Activated T-cell treated with anti-CD3 and anti-CD28 coated beads, Interleukin-2, amount 50 U/mL, for 72 hours (primary cell): Measurements from ENCODE around the gene NDUFB1. TPM values are rescaled to one million over a fixed set of nuclear protein-coding genes. Genes with fewer than 3 reads are reported as not detected.

Experiments
- ATAC-seq, 2 donors: fragments of 150-1000 bp; cut with Tn5 transposase; replicated peaks in 1 of 2; 2 replicates each; pipeline ENCODE4 v1.10.0; 2021; ENCODE audit warnings: moderate library complexity in 2 of 2, mild to moderate bottlenecking in 1 of 2
- DNase-seq, 2 donors: peaks; one replicate each; pipeline ENCODE4 v3.0.0; 2021 to 2022; ENCODE audit warnings: mixed read lengths in 1 of 2
- H3K27ac Mint-ChIP-seq: one replicate; pipeline ENCODE4 v1.8.0; 2022; ENCODE audit warnings: mild to moderate bottlenecking, moderate library complexity, mixed read lengths
- H3K27me3 Mint-ChIP-seq: one replicate; pipeline ENCODE4 v1.8.0; 2022; ENCODE audit warnings: low read depth, mixed read lengths
- H3K36me3 Mint-ChIP-seq, 2 donors: one replicate each; pipeline ENCODE4 v1.8.0; 2022; ENCODE audit warnings: mixed read lengths in 2 of 2, mild to moderate bottlenecking in 1 of 2; ENCODE audit not compliant: insufficient read depth in 2 of 2
- H3K4me1 Mint-ChIP-seq: one replicate; pipeline ENCODE4 v1.8.0; 2022; ENCODE audit warnings: low read depth, mixed read lengths
- H3K4me3 Mint-ChIP-seq, 2 donors: one replicate each; pipeline ENCODE4 v1.8.0; 2022; ENCODE audit warnings: mild to moderate bottlenecking in 2 of 2, mixed read lengths in 2 of 2, moderate library complexity in 2 of 2
- H3K9me3 Mint-ChIP-seq, 2 donors: one replicate each; pipeline ENCODE4 v1.8.0; 2022; ENCODE audit warnings: mixed read lengths in 2 of 2
- total RNA-seq, 2 donors: library from RNA; stranded (reverse); gene quantifications; one replicate each; pipeline ENCODE4 v1.2.3, GENCODE V29; 2022

Gene NDUFB1
- total RNA-seq = 10 to 100 TPM; 73.7 to 76.1 TPM

- no peaks in the 10 kb centered on the region for H3K9me3 Mint-ChIP-seq
- ATAC-seq (peak; percentile 92 to 94), DNase-seq (peak; percentile 89 to 91)
- peak within 1 kb of the TSS; percentile 100 for H3K27ac Mint-ChIP-seq
- H3K27me3 Mint-ChIP-seq = no peaks in the 10 kb centered on the region
- peaks cover 4 to 13% of the 10 kb centered on the region in 2 donors for H3K36me3 Mint-ChIP-seq
- peak within 1 kb of the TSS; percentile 86 to 95 for H3K4me3 Mint-ChIP-seq
- H3K4me1 Mint-ChIP-seq = peaks cover 39% of the 10 kb centered on the region
Measured at GRCh38 chr14:92121670-92122350, at the start of gene NDUFB1, which contains the start of gene CPSF2. TSS of gene NDUFB1 (minus strand) at chr14:92121706. CDS start at chr14:92117637, 4,069 bp downstream. TSS of gene CPSF2 (plus strand) at chr14:92121969. CDS start at chr14:92130985, 9,016 bp downstream.

DNA sequence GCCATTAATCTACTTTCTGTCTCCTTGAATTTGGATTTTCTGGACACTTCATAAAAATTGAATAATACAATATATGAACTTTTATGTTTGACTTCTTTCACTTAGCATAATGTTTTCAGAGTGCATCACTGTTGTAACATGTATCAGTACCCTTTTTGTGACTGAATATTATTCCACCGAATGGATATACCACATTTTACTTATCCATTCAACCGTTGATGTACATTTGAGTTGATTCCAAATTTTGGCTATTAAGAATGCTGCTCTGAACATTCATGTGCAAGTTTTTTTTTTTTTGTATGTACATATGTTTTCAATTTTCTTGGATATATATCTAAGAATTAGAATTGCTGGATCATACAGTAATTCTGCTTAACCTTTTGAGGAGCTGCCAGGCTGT is 43.5 kb upstream of the NDUFB1 start:
- H3K4me1 Mint-ChIP-seq = no peaks in the 10 kb centered on the region
- H3K27me3 Mint-ChIP-seq = no peaks in the 10 kb centered on the region
- no peak overlapping the region for H3K4me3 Mint-ChIP-seq
- peaks cover 11 to 38% of the 10 kb centered on the region in 2 donors for H3K36me3 Mint-ChIP-seq
- no peak for ATAC-seq
- peaks cover 1 to 4% of the 10 kb centered on the region in 2 donors for H3K9me3 Mint-ChIP-seq
- no peak overlapping the region for H3K27ac Mint-ChIP-seq
- DNase-seq = no peak

DNA sequence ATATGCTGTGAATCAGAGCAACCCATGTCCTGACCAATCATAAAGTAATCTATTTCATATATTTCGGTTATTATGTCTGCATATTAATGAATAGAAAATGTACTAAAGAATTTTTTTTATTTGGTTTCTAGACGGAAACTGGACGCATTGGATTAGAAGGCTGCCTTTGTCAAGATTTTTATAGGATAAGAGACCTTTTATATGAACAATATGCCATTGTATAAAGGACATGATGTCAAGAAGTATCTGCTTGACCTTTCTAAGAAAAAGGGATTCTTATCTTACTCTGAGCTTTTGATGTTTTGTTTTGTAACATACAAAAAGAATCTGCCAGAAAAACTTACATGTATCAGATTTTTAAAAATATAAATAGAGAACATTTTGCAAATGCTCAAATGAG is 40.0 kb upstream of the NDUFB1 start:
- peaks cover 16 to 41% of the 10 kb centered on the region in 2 donors for H3K36me3 Mint-ChIP-seq
- H3K27me3 Mint-ChIP-seq = no peaks in the 10 kb centered on the region
- no peak overlapping the region for H3K27ac Mint-ChIP-seq
- DNase-seq (no peak), ATAC-seq (no peak)
- H3K4me3 Mint-ChIP-seq = no peak overlapping the region
- H3K4me1 Mint-ChIP-seq = no peaks in the 10 kb centered on the region
- H3K9me3 Mint-ChIP-seq = peaks cover 1 to 4% of the 10 kb centered on the region in 2 donors

GRCh38 chr14:92160619-92161018 is 39.1 kb upstream of the NDUFB1 start:
- Mint-ChIP-seq H3K9me3 (peaks cover 1 to 4% of the 10 kb centered on the region in 2 donors), H3K4me1 (no peaks in the 10 kb centered on the region), H3K36me3 (peaks cover 16 to 42% of the 10 kb centered on the region in 2 donors), H3K4me3 (no peak overlapping the region), H3K27me3 (no peaks in the 10 kb centered on the region), H3K27ac (peak overlapping the region; percentile 75)
- DNase-seq (no peak), ATAC-seq (no peak)

- ATAC-seq = no peak
- Mint-ChIP-seq H3K27me3 (no peaks in the 10 kb centered on the region), H3K9me3 (no peaks in the 10 kb centered on the region), H3K4me3 (no peak overlapping the region), H3K27ac (peak overlapping the region; percentile 54), H3K4me1 (no peaks in the 10 kb centered on the region), H3K36me3 (peaks cover 7 to 24% of the 10 kb centered on the region in 2 donors)
- DNase-seq = no peak
Measured at GRCh38 chr14:92154283-92154942, 32.9 kb upstream of the NDUFB1 start.

DNA sequence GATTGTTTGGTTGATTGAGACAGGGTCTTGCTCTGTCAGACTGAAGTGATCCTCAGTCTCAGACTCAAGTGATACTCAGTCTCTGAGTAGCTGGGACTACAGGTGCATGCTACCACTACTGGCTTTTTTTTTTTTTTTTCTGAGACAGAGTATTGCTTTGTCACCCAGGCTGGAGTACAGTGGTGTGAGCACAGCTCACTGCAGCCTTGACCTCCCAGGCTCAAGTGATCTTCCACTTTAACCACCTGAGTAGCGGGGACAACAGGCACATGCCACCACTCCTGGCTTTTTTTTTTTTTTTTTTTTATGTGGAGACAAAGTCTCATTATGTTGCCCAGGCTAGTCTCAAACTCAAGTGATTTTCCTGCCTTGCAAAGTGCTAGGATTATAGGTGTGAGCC is 32.1 kb upstream of the NDUFB1 start:
- H3K9me3 Mint-ChIP-seq = no peaks in the 10 kb centered on the region
- peak overlapping the region; percentile 63 for H3K27ac Mint-ChIP-seq
- no peak overlapping the region for H3K4me3 Mint-ChIP-seq
- ATAC-seq (no peak), DNase-seq (no peak)
- H3K36me3 Mint-ChIP-seq = peaks cover 7 to 24% of the 10 kb centered on the region in 2 donors
- no peaks in the 10 kb centered on the region for H3K27me3 Mint-ChIP-seq
- no peaks in the 10 kb centered on the region for H3K4me1 Mint-ChIP-seq

DNA sequence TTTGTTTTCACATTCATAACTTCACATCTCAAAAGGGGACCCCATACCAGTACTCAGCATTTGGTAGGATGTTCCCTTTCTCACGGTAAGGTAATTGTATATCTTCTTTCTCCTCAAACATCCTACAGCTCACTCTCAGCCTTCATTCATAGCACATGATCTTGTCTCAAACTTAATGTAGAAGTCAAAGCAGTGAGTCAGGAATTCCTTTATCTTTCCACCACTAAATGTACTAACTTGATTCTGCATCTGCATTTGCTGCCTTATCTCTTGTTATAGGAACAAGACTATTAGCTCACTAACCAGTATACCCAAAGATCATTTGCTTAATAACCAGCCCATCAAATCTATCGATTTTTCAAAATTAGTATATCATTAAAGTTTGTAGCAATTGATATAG is 23.2 kb upstream of the NDUFB1 start:
- no peak for DNase-seq
- Mint-ChIP-seq H3K4me3 (no peak overlapping the region), H3K9me3 (no peaks in the 10 kb centered on the region), H3K27ac (no peak overlapping the region), H3K27me3 (no peaks in the 10 kb centered on the region), H3K36me3 (peaks cover 10 to 34% of the 10 kb centered on the region in 2 donors), H3K4me1 (peaks cover 9% of the 10 kb centered on the region)
- no peak for ATAC-seq

DNA sequence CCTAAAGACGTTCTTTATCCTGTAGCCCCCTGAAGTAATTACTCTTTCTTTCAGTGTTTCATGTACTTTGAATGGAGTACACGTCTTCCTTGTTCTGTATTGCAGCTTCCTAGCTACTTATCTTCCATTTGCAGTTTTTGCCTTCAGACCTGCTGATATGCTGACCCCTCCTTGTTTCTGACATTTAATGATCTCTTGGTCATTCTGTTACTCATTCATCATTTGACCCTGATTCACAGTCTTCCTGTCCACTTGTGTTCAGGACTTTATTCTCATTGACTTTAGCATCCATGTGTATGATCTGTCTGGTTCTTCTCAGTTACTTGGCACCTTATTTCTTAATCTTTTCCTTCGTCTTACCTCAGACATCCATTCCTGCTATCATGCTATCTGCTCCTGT is 22.5 kb upstream of the NDUFB1 start:
- Mint-ChIP-seq H3K4me3 (no peak overlapping the region), H3K36me3 (peaks cover 10 to 34% of the 10 kb centered on the region in 2 donors), H3K27ac (no peak overlapping the region), H3K27me3 (no peaks in the 10 kb centered on the region), H3K4me1 (peaks cover 9% of the 10 kb centered on the region), H3K9me3 (no peaks in the 10 kb centered on the region)
- ATAC-seq = no peak
- DNase-seq = no peak

GRCh38 chr14:92143309-92143708 is 21.8 kb upstream of the NDUFB1 start:
- Mint-ChIP-seq H3K9me3 (no peaks in the 10 kb centered on the region), H3K36me3 (peaks cover 9 to 33% of the 10 kb centered on the region in 2 donors), H3K4me3 (no peak overlapping the region), H3K27ac (no peak overlapping the region), H3K4me1 (peaks cover 9% of the 10 kb centered on the region), H3K27me3 (no peaks in the 10 kb centered on the region)
- ATAC-seq (no peak), DNase-seq (no peak)

GRCh38 chr14:92135269-92135668 is 13.8 kb upstream of the NDUFB1 start:
- Mint-ChIP-seq H3K27me3 (no peaks in the 10 kb centered on the region), H3K9me3 (no peaks in the 10 kb centered on the region), H3K4me3 (no peak overlapping the region), H3K36me3 (peaks cover 3 to 15% of the 10 kb centered on the region in 2 donors), H3K27ac (no peak overlapping the region), H3K4me1 (peaks cover 14% of the 10 kb centered on the region)
- DNase-seq = no peak
- no peak for ATAC-seq

DNA sequence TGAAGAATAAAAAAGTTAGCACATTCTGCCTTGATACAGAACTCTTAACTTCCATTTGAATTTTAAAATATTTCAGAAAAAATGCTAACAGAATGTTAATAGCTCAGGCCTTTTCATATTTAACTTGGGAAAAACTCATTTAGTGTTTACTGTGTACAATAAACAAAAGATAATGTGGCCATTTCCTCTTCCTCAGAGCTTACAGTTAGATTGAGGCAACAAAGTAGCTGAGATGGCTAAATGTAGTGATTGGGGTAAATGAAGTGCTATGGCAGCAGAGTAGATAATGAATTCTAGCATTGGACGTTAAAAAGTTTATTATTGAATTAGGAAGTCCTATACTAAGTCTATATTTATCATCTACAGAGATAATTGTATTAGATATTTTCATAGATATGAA is 12.9 kb upstream of the NDUFB1 start:
- H3K4me1 Mint-ChIP-seq = peaks cover 18% of the 10 kb centered on the region
- no peak overlapping the region for H3K4me3 Mint-ChIP-seq
- no peaks in the 10 kb centered on the region for H3K9me3 Mint-ChIP-seq
- DNase-seq (no peak), ATAC-seq (no peak)
- no peaks in the 10 kb centered on the region for H3K27me3 Mint-ChIP-seq
- H3K36me3 Mint-ChIP-seq = peaks cover 3 to 19% of the 10 kb centered on the region in 2 donors
- H3K27ac Mint-ChIP-seq = no peak overlapping the region

GRCh38 chr14:92122761-92123160 is 1.3 kb upstream of the NDUFB1 start:
- Mint-ChIP-seq H3K4me3 (peak overlapping the region; percentile 86 to 95), H3K27me3 (no peaks in the 10 kb centered on the region), H3K36me3 (peaks cover 6 to 19% of the 10 kb centered on the region in 2 donors), H3K4me1 (peaks cover 49% of the 10 kb centered on the region), H3K9me3 (no peaks in the 10 kb centered on the region), H3K27ac (peak overlapping the region; percentile 100)
- DNase-seq (no peak), ATAC-seq (no peak)

- H3K36me3 Mint-ChIP-seq = peaks cover 6 to 16% of the 10 kb centered on the region in 2 donors
- DNase-seq = peak in 1 of 2 donors; percentile 28
- peak overlapping the region; percentile 86 to 95 for H3K4me3 Mint-ChIP-seq
- peak; percentile 12 to 13 for ATAC-seq
- H3K27me3 Mint-ChIP-seq = no peaks in the 10 kb centered on the region
- peak overlapping the region; percentile 100 for H3K27ac Mint-ChIP-seq
- no peaks in the 10 kb centered on the region for H3K9me3 Mint-ChIP-seq
- H3K4me1 Mint-ChIP-seq = peaks cover 44% of the 10 kb centered on the region
Measured at GRCh38 chr14:92122351-92122677, 808 bp upstream of the NDUFB1 start.
